Stimulated activated naive B cell treated with anti-CD40 and anti-IgM and Interleukin-4, amounts not matched to agents 10 μg/mL and 1 μg/mL and 100 μg/mL, for 72 hours (primary cell): ENCODE measurements around the gene ZNF638.
A peak's percentile ranks its signal among the peaks of the same experiment; 100 is the strongest.

Experiments
- ATAC-seq, 2 donors: fragments of 150-1000 bp; cut with Tn5 transposase; replicated peaks; 2 replicates each; pipeline ENCODE4 v1.10.0; 2021; ENCODE audit warnings: moderate library complexity in 1 of 2
- DNase-seq: peaks from one replicate; pipeline ENCODE4 v3.0.0; 2021
- H3K27ac Mint-ChIP-seq: one replicate; pipeline ENCODE4 v1.8.0; 2022; ENCODE audit warnings: mild to moderate bottlenecking, mixed read lengths
- H3K27me3 Mint-ChIP-seq, 2 donors: one replicate each; pipeline ENCODE4 v1.8.0; 2022; ENCODE audit warnings: mixed read lengths in 2 of 2
- H3K36me3 Mint-ChIP-seq, 2 donors: one replicate each; pipeline ENCODE4 v1.8.0; 2022; ENCODE audit warnings: mixed read lengths in 2 of 2, mild to moderate bottlenecking in 1 of 2
- H3K4me1 Mint-ChIP-seq, 2 donors: one replicate each; pipeline ENCODE4 v1.8.0; 2022; ENCODE audit warnings: mixed read lengths in 2 of 2, mild to moderate bottlenecking in 1 of 2
- H3K4me3 Mint-ChIP-seq, 2 donors: one replicate each; pipeline ENCODE4 v1.8.0; 2022; ENCODE audit warnings: mild to moderate bottlenecking in 2 of 2, mixed read lengths in 2 of 2, moderate library complexity in 1 of 2
- H3K9me3 Mint-ChIP-seq, 2 donors: one replicate each; pipeline ENCODE4 v1.8.0; 2022; ENCODE audit warnings: mixed read lengths in 2 of 2, mild to moderate bottlenecking in 1 of 2

ZNF638 gene

GRCh38 chr2:71458413-71459083, 127.0 kb downstream of the ZNF638 start:
- H3K36me3 Mint-ChIP-seq = peaks cover 0 to 1% of the 10 kb centered on the region in 2 donors
- DNase-seq = no peak
- H3K4me1 Mint-ChIP-seq = peaks cover 5 to 7% of the 10 kb centered on the region in 2 donors

GRCh38 chr2:71459084-71459431, 127.5 kb downstream of the ZNF638 start:
- DNase-seq (no peak), ATAC-seq (no peak)
- Mint-ChIP-seq H3K27me3 (peaks cover 29% of the 10 kb centered on the region in 2 donors), H3K4me1 (peaks cover 3 to 6% of the 10 kb centered on the region in 2 donors), H3K9me3 (peaks cover 0 to 3% of the 10 kb centered on the region in 2 donors), H3K36me3 (peaks cover 0 to 1% of the 10 kb centered on the region in 2 donors), H3K27ac (no peak overlapping the region), H3K4me3 (no peak overlapping the region)

More at GRCh38 chr2:71458413-71459083, 127.0 kb downstream of the ZNF638 start:
- peaks cover 0 to 3% of the 10 kb centered on the region in 2 donors for H3K9me3 Mint-ChIP-seq
- no peak overlapping the region for H3K4me3 Mint-ChIP-seq
- no peak for ATAC-seq
- no peak overlapping the region for H3K27ac Mint-ChIP-seq
- peaks cover 29 to 34% of the 10 kb centered on the region in 2 donors for H3K27me3 Mint-ChIP-seq

GRCh38 chr2:71460056-71460455, 128.5 kb downstream of the ZNF638 start:
- Mint-ChIP-seq H3K27me3 (peaks cover 19 to 20% of the 10 kb centered on the region in 2 donors), H3K27ac (no peak overlapping the region), H3K4me3 (no peak overlapping the region), H3K4me1 (peaks cover 0 to 3% of the 10 kb centered on the region in 2 donors), H3K36me3 (peaks cover 0 to 1% of the 10 kb centered on the region in 2 donors), H3K9me3 (peaks cover 0 to 3% of the 10 kb centered on the region in 2 donors)
- ATAC-seq = no peak
- no peak for DNase-seq

GRCh38 chr2:71460595-71461303, 129.2 kb downstream of the ZNF638 start:
- H3K36me3 Mint-ChIP-seq = peaks cover 0 to under 1% of the 10 kb centered on the region in 2 donors
- H3K9me3 Mint-ChIP-seq = peaks cover 0 to 3% of the 10 kb centered on the region in 2 donors
- DNase-seq (no peak), ATAC-seq (no peak)
- H3K4me1 Mint-ChIP-seq = peaks cover 0 to 1% of the 10 kb centered on the region in 2 donors
- H3K27me3 Mint-ChIP-seq = peaks cover 12 to 13% of the 10 kb centered on the region in 2 donors
- H3K27ac Mint-ChIP-seq = no peak overlapping the region
- no peak overlapping the region for H3K4me3 Mint-ChIP-seq

- DNase-seq = no peak
- Mint-ChIP-seq H3K4me1 (no peaks in the 10 kb centered on the region), H3K36me3 (no peaks in the 10 kb centered on the region), H3K27me3 (peaks cover 6 to 8% of the 10 kb centered on the region in 2 donors), H3K4me3 (no peak overlapping the region), H3K9me3 (peaks cover 0 to 3% of the 10 kb centered on the region in 2 donors), H3K27ac (no peak overlapping the region)
- ATAC-seq = no peak
Measured at GRCh38 chr2:71461304-71461671, 129.7 kb downstream of the ZNF638 start.

GRCh38 chr2:71462056-71462605, 130.5 kb downstream of the ZNF638 start:
- H3K4me1 Mint-ChIP-seq = peaks cover 2 to 5% of the 10 kb centered on the region in 2 donors
- H3K9me3 Mint-ChIP-seq = peaks cover 0 to 3% of the 10 kb centered on the region in 2 donors
- no peaks in the 10 kb centered on the region for H3K36me3 Mint-ChIP-seq
- H3K27ac Mint-ChIP-seq = no peak overlapping the region
- peaks cover 5 to 10% of the 10 kb centered on the region in 2 donors for H3K27me3 Mint-ChIP-seq
- ATAC-seq (no peak), DNase-seq (no peak)
- no peak overlapping the region for H3K4me3 Mint-ChIP-seq

- Mint-ChIP-seq H3K27me3 (peaks cover 11% of the 10 kb centered on the region in 2 donors), H3K4me1 (peaks cover 5 to 11% of the 10 kb centered on the region in 2 donors), H3K36me3 (no peaks in the 10 kb centered on the region), H3K4me3 (no peak overlapping the region), H3K9me3 (peaks cover 0 to 3% of the 10 kb centered on the region in 2 donors), H3K27ac (no peak overlapping the region)
- ATAC-seq (no peak), DNase-seq (no peak)
Measured at GRCh38 chr2:71462641-71463341, 131.2 kb downstream of the ZNF638 start.

GRCh38 chr2:71463342-71463654, 131.7 kb downstream of the ZNF638 start:
- H3K4me1 Mint-ChIP-seq = peaks cover 5 to 11% of the 10 kb centered on the region in 2 donors
- H3K27ac Mint-ChIP-seq = no peak overlapping the region
- H3K27me3 Mint-ChIP-seq = peaks cover 12 to 13% of the 10 kb centered on the region in 2 donors
- H3K4me3 Mint-ChIP-seq = no peak overlapping the region
- ATAC-seq (no peak), DNase-seq (no peak)
- H3K36me3 Mint-ChIP-seq = no peaks in the 10 kb centered on the region
- H3K9me3 Mint-ChIP-seq = peaks cover 0 to 3% of the 10 kb centered on the region in 2 donors

GRCh38 chr2:71464389-71464788, 132.8 kb downstream of the ZNF638 start:
- H3K36me3 Mint-ChIP-seq = no peaks in the 10 kb centered on the region
- peaks cover 19 to 22% of the 10 kb centered on the region in 2 donors for H3K27me3 Mint-ChIP-seq
- DNase-seq (no peak), ATAC-seq (no peak)
- no peak overlapping the region for H3K27ac Mint-ChIP-seq
- H3K4me1 Mint-ChIP-seq = peaks cover 5 to 11% of the 10 kb centered on the region in 2 donors
- H3K4me3 Mint-ChIP-seq = no peak overlapping the region
- H3K9me3 Mint-ChIP-seq = peaks cover 0 to 3% of the 10 kb centered on the region in 2 donors

GRCh38 chr2:71465356-71465755, 133.8 kb downstream of the ZNF638 start:
- Mint-ChIP-seq H3K27me3 (peaks cover 25 to 29% of the 10 kb centered on the region in 2 donors), H3K4me3 (no peak overlapping the region), H3K27ac (no peak overlapping the region), H3K4me1 (peaks cover 5 to 11% of the 10 kb centered on the region in 2 donors), H3K9me3 (peaks cover 0 to 3% of the 10 kb centered on the region in 2 donors), H3K36me3 (no peaks in the 10 kb centered on the region)
- ATAC-seq = no peak
- no peak for DNase-seq

GRCh38 chr2:71465961-71466300, 134.3 kb downstream of the ZNF638 start:
- ATAC-seq = no peak
- Mint-ChIP-seq H3K4me1 (peaks cover 5 to 11% of the 10 kb centered on the region in 2 donors), H3K9me3 (peaks cover 0 to 5% of the 10 kb centered on the region in 2 donors), H3K27me3 (peaks cover 30 to 35% of the 10 kb centered on the region in 2 donors), H3K4me3 (peak overlapping the region in 1 of 2 donors; percentile 5), H3K27ac (no peak overlapping the region), H3K36me3 (no peaks in the 10 kb centered on the region)
- DNase-seq = no peak

GRCh38 chr2:71466301-71467179, 135.0 kb downstream of the ZNF638 start:
- DNase-seq (no peak), ATAC-seq (peak; percentile 59 to 65)
- H3K36me3 Mint-ChIP-seq = no peaks in the 10 kb centered on the region
- peaks cover 0 to 3% of the 10 kb centered on the region in 2 donors for H3K9me3 Mint-ChIP-seq
- H3K4me1 Mint-ChIP-seq = peaks cover 5 to 11% of the 10 kb centered on the region in 2 donors
- no peak overlapping the region for H3K27ac Mint-ChIP-seq
- peak overlapping the region; percentile 81 to 82 for H3K4me3 Mint-ChIP-seq
- H3K27me3 Mint-ChIP-seq = peaks cover 30 to 35% of the 10 kb centered on the region in 2 donors

- peaks cover 5 to 11% of the 10 kb centered on the region in 2 donors for H3K4me1 Mint-ChIP-seq
- DNase-seq = no peak
- H3K9me3 Mint-ChIP-seq = peaks cover 0 to 3% of the 10 kb centered on the region in 2 donors
- no peak overlapping the region for H3K27ac Mint-ChIP-seq
- H3K4me3 Mint-ChIP-seq = peak overlapping the region; percentile 81 to 82
- H3K36me3 Mint-ChIP-seq = no peaks in the 10 kb centered on the region
- peak in 1 of 2 donors; percentile 20 for ATAC-seq
- H3K27me3 Mint-ChIP-seq = peaks cover 30 to 37% of the 10 kb centered on the region in 2 donors
Measured at GRCh38 chr2:71467180-71467815, 135.7 kb downstream of the ZNF638 start.
